CD4-positive, CD25-positive, alpha-beta regulatory T cell (primary cell): ENCODE data around the gene ARHGAP11A. TPM values are rescaled to one million over a fixed set of nuclear protein-coding genes. Genes with fewer than 3 reads are reported as not detected.

Experiments
- ATAC-seq, 2 donors: fragments of 150-1000 bp; cut with Tn5 transposase; one replicate each; pipeline ENCODE4 v1.10.0; 2021; ENCODE audit warnings: low read depth in 2 of 2, moderate number of reproducible peaks in 2 of 2, moderate library complexity in 1 of 2
- DNase-seq, 3 donors: peaks; one replicate each; pipeline versions ENCODE4 v3.0.0 to v3.0.0-alpha.2; 2012 to 2022; ENCODE audit warnings: mixed read lengths in 1 of 3
- H3K27ac ChIP-seq: one replicate; pipeline ENCODE4 v1.7.0; 2013; ENCODE audit warnings: mild to moderate bottlenecking, low read length; ENCODE audit not compliant: insufficient read depth, poor library complexity, severe bottlenecking
- H3K27me3 ChIP-seq: one replicate; pipeline ENCODE4 v1.7.0; 2013; ENCODE audit warnings: low read length; ENCODE audit not compliant: control insufficient read depth, insufficient read depth
- H3K36me3 ChIP-seq: one replicate; pipeline ENCODE4 v1.7.0; 2013; ENCODE audit warnings: mild to moderate bottlenecking, low read length, moderate library complexity; ENCODE audit not compliant: control insufficient read depth, insufficient read depth
- H3K4me1 ChIP-seq: 2 replicates; pipeline ENCODE4 v1.7.0; 2013; ENCODE audit warnings: mild to moderate bottlenecking, low read length; ENCODE audit not compliant: insufficient read depth, control insufficient read depth, poor library complexity, severe bottlenecking
- H3K4me3 ChIP-seq: one replicate; pipeline ENCODE4 v1.7.0; 2013; ENCODE audit warnings: low read depth, mild to moderate bottlenecking, low read length, moderate library complexity
- H3K9me3 ChIP-seq, 2 experiments: 1 replicate in 1 of 2; 2 replicates in 1 of 2; pipeline ENCODE4 v1.7.0; 2013; ENCODE audit warnings: low read length in 2 of 2, mild to moderate bottlenecking in 1 of 2, moderate library complexity in 1 of 2; ENCODE audit not compliant: control insufficient read depth in 2 of 2
- H3K27ac Mint-ChIP-seq, 3 donors: one replicate each; pipeline ENCODE4 v1.8.0; 2020 to 2022; ENCODE audit warnings: mild to moderate bottlenecking in 3 of 3, mixed read lengths in 3 of 3, moderate library complexity in 2 of 3
- H3K27me3 Mint-ChIP-seq: one replicate; pipeline ENCODE4 v1.8.0; 2022; ENCODE audit warnings: mild to moderate bottlenecking, mixed read lengths
- H3K36me3 Mint-ChIP-seq: one replicate; pipeline ENCODE4 v1.8.0; 2020; ENCODE audit warnings: mixed read lengths
- H3K4me1 Mint-ChIP-seq, 4 donors: one replicate each; pipeline ENCODE4 v1.8.0; 2020 to 2022; ENCODE audit warnings: mixed read lengths in 4 of 4, mild to moderate bottlenecking in 1 of 4
- H3K4me3 Mint-ChIP-seq, 4 donors: one replicate each; pipeline ENCODE4 v1.8.0; 2020 to 2022; ENCODE audit warnings: mild to moderate bottlenecking in 4 of 4, mixed read lengths in 4 of 4, moderate library complexity in 3 of 4
- H3K9me3 Mint-ChIP-seq, 7 donors: one replicate each; pipeline ENCODE4 v1.8.0; 2020 to 2022; ENCODE audit warnings: mixed read lengths in 7 of 7, mild to moderate bottlenecking in 3 of 7, moderate library complexity in 2 of 7
- polyA plus RNA-seq, 4 donors: library from polyadenylated mRNA; unstranded; fragments of 300-500 nt; fragmentation: Illumina TruSeq; gene quantifications; one replicate each; pipeline ENCODE4 v1.2.3, GENCODE V29; 2021
- total RNA-seq: library from RNA; stranded (reverse); gene quantifications from one replicate; pipeline ENCODE4 v1.2.3, GENCODE V29; 2022

Gene ARHGAP11A
- total and polyA plus RNA-seq, 5 donors from 2014 or later, result 3.0 to 20.3 (median 5.4) TPM

GRCh38 chr15:32670623-32671022 is 55.3 kb downstream of the ARHGAP11A start:
- H3K27me3 Mint-ChIP-seq, result no peaks in the 10 kb centered on the region
- Histone ChIP-seq H3K9me3 (no peaks in the 10 kb centered on the region), H3K4me1 (no peaks in the 10 kb centered on the region), H3K27me3 (no peaks in the 10 kb centered on the region), H3K27ac (no peak overlapping the region), H3K4me3 (no peak overlapping the region), H3K36me3 (no peaks in the 10 kb centered on the region)
- H3K27ac Mint-ChIP-seq, result no peak overlapping the region
- H3K9me3 Mint-ChIP-seq, result no peaks in the 10 kb centered on the region
- H3K4me3 Mint-ChIP-seq, result no peak overlapping the region
- no peaks in the 10 kb centered on the region for H3K4me1 Mint-ChIP-seq
- ATAC-seq, result no peak
- no peaks in the 10 kb centered on the region for H3K36me3 Mint-ChIP-seq
- DNase-seq, result no peak

- no peaks in the 10 kb centered on the region for H3K36me3 ChIP-seq
- DNase-seq (no peak), ATAC-seq (no peak)
- H3K27me3 ChIP-seq, result no peaks in the 10 kb centered on the region
- no peaks in the 10 kb centered on the region for H3K36me3 Mint-ChIP-seq
- H3K9me3 ChIP-seq, result no peaks in the 10 kb centered on the region
- no peaks in the 10 kb centered on the region for H3K27me3 Mint-ChIP-seq
- no peak overlapping the region for H3K27ac ChIP-seq
- no peak overlapping the region for H3K27ac Mint-ChIP-seq
- H3K4me3 Mint-ChIP-seq, result no peak overlapping the region
- H3K4me1 ChIP-seq, result no peaks in the 10 kb centered on the region
- no peaks in the 10 kb centered on the region for H3K9me3 Mint-ChIP-seq
- no peak overlapping the region for H3K4me3 ChIP-seq
- H3K4me1 Mint-ChIP-seq, result no peaks in the 10 kb centered on the region
Observed at GRCh38 chr15:32671339-32672325, 56.3 kb downstream of the ARHGAP11A start.

GRCh38 chr15:32674681-32675080 is 59.4 kb downstream of the ARHGAP11A start:
- no peaks in the 10 kb centered on the region for H3K9me3 Mint-ChIP-seq
- Histone ChIP-seq H3K4me3 (no peak overlapping the region), H3K27me3 (no peaks in the 10 kb centered on the region), H3K4me1 (no peaks in the 10 kb centered on the region), H3K9me3 (no peaks in the 10 kb centered on the region), H3K36me3 (no peaks in the 10 kb centered on the region), H3K27ac (no peak overlapping the region)
- DNase-seq, result no peak
- H3K27ac Mint-ChIP-seq, result no peak overlapping the region
- no peak for ATAC-seq
- no peak overlapping the region for H3K4me3 Mint-ChIP-seq
- no peaks in the 10 kb centered on the region for H3K27me3 Mint-ChIP-seq
- no peaks in the 10 kb centered on the region for H3K36me3 Mint-ChIP-seq
- no peaks in the 10 kb centered on the region for H3K4me1 Mint-ChIP-seq

GRCh38 chr15:32675466-32675865 is 60.2 kb downstream of the ARHGAP11A start:
- no peaks in the 10 kb centered on the region for H3K9me3 Mint-ChIP-seq
- Histone ChIP-seq H3K4me1 (no peaks in the 10 kb centered on the region), H3K4me3 (no peak overlapping the region), H3K27me3 (no peaks in the 10 kb centered on the region), H3K27ac (no peak overlapping the region), H3K9me3 (no peaks in the 10 kb centered on the region), H3K36me3 (no peaks in the 10 kb centered on the region)
- no peaks in the 10 kb centered on the region for H3K27me3 Mint-ChIP-seq
- H3K27ac Mint-ChIP-seq, result no peak overlapping the region
- H3K4me3 Mint-ChIP-seq, result no peak overlapping the region
- no peaks in the 10 kb centered on the region for H3K36me3 Mint-ChIP-seq
- DNase-seq, result no peak
- H3K4me1 Mint-ChIP-seq, result no peaks in the 10 kb centered on the region
- no peak for ATAC-seq

GRCh38 chr15:32676169-32676568 is 60.9 kb downstream of the ARHGAP11A start:
- Histone ChIP-seq H3K9me3 (no peaks in the 10 kb centered on the region), H3K27ac (no peak overlapping the region), H3K4me3 (no peak overlapping the region), H3K27me3 (no peaks in the 10 kb centered on the region), H3K36me3 (no peaks in the 10 kb centered on the region), H3K4me1 (no peaks in the 10 kb centered on the region)
- Mint-ChIP-seq H3K27me3 (no peaks in the 10 kb centered on the region), H3K4me1 (no peaks in the 10 kb centered on the region), H3K36me3 (no peaks in the 10 kb centered on the region), H3K9me3 (no peaks in the 10 kb centered on the region), H3K4me3 (no peak overlapping the region), H3K27ac (no peak overlapping the region)
- DNase-seq (no peak), ATAC-seq (no peak)

- DNase-seq, result no peak
- no peaks in the 10 kb centered on the region for H3K27me3 ChIP-seq
- no peak overlapping the region for H3K27ac Mint-ChIP-seq
- H3K27me3 Mint-ChIP-seq, result no peaks in the 10 kb centered on the region
- H3K27ac ChIP-seq, result no peak overlapping the region
- no peaks in the 10 kb centered on the region for H3K4me1 ChIP-seq
- H3K4me3 ChIP-seq, result no peak overlapping the region
- no peaks in the 10 kb centered on the region for H3K9me3 ChIP-seq
- no peak for ATAC-seq
- no peaks in the 10 kb centered on the region for H3K9me3 Mint-ChIP-seq
- H3K36me3 Mint-ChIP-seq, result no peaks in the 10 kb centered on the region
- no peaks in the 10 kb centered on the region for H3K36me3 ChIP-seq
- no peak overlapping the region for H3K4me3 Mint-ChIP-seq
- H3K4me1 Mint-ChIP-seq, result no peaks in the 10 kb centered on the region
Observed at GRCh38 chr15:32677238-32677750, 62.0 kb downstream of the ARHGAP11A start.

GRCh38 chr15:32679298-32679690 is 64.0 kb downstream of the ARHGAP11A start:
- Histone ChIP-seq H3K36me3 (no peaks in the 10 kb centered on the region), H3K27me3 (no peaks in the 10 kb centered on the region), H3K27ac (no peak overlapping the region), H3K4me1 (no peaks in the 10 kb centered on the region), H3K9me3 (no peaks in the 10 kb centered on the region), H3K4me3 (no peak overlapping the region)
- DNase-seq (no peak), ATAC-seq (no peak)
- Mint-ChIP-seq H3K27me3 (no peaks in the 10 kb centered on the region), H3K36me3 (no peaks in the 10 kb centered on the region), H3K4me3 (no peak overlapping the region), H3K27ac (no peak overlapping the region), H3K4me1 (peaks cover 0 to 4% (median 1%) of the 10 kb centered on the region in 4 donors), H3K9me3 (no peaks in the 10 kb centered on the region)

GRCh38 chr15:32682569-32682968 is 67.3 kb downstream of the ARHGAP11A start:
- Mint-ChIP-seq H3K4me1 (peaks cover 0 to 6% (median 1%) of the 10 kb centered on the region in 4 donors), H3K4me3 (no peak overlapping the region), H3K27ac (no peak overlapping the region), H3K27me3 (no peaks in the 10 kb centered on the region), H3K36me3 (no peaks in the 10 kb centered on the region), H3K9me3 (no peaks in the 10 kb centered on the region)
- Histone ChIP-seq H3K4me3 (no peak overlapping the region), H3K4me1 (no peaks in the 10 kb centered on the region), H3K27me3 (no peaks in the 10 kb centered on the region), H3K9me3 (no peaks in the 10 kb centered on the region), H3K27ac (no peak overlapping the region), H3K36me3 (no peaks in the 10 kb centered on the region)
- ATAC-seq (no peak), DNase-seq (no peak)
